Hepatocyte (in vitro differentiated cells): ENCODE data around the gene SAMD3.

Experiments
- EZH2 ChIP-seq: fragments of 200-600 bp; sonication (generic); IDR thresholded peaks from 2 replicates; pipeline ENCODE4 v1.6.1; 2016; ENCODE audit warnings: antibody characterized with exemption, mild to moderate bottlenecking, borderline replicate concordance
- TF ChIP-seq, protein P1 (sequence below): fragments of 200-600 bp; sonication (generic); IDR thresholded peaks from 2 replicates; pipeline ENCODE4 v1.5.1; 2016; ENCODE audit warnings: antibody characterized with exemption, mild to moderate bottlenecking; ENCODE audit not compliant: poor library complexity

DNA sequence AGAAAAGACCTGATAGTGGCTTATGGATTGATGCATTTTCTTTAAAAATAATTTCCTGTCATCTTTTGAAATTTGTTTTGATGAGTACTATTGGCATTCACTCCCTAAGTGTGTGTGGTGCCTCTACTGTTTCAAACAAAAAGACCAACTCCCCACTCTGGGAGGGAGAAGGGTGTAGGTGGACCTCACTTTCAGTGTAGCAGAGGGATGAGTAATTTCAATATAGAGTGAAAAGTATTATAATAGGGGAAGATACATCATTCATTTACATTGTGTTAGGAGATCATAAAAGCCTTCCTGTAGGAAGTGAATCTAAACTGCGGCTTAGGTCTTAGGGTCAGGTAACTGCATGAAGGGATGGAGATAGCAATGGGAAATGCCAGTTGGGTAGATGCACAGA, 46.4 kb downstream of the SAMD3 start:
- TF ChIP-seq, protein P1, sequence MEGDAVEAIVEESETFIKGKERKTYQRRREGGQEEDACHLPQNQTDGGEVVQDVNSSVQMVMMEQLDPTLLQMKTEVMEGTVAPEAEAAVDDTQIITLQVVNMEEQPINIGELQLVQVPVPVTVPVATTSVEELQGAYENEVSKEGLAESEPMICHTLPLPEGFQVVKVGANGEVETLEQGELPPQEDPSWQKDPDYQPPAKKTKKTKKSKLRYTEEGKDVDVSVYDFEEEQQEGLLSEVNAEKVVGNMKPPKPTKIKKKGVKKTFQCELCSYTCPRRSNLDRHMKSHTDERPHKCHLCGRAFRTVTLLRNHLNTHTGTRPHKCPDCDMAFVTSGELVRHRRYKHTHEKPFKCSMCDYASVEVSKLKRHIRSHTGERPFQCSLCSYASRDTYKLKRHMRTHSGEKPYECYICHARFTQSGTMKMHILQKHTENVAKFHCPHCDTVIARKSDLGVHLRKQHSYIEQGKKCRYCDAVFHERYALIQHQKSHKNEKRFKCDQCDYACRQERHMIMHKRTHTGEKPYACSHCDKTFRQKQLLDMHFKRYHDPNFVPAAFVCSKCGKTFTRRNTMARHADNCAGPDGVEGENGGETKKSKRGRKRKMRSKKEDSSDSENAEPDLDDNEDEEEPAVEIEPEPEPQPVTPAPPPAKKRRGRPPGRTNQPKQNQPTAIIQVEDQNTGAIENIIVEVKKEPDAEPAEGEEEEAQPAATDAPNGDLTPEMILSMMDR, result no peak
- TF ChIP-seq EZH2, result no peak
